ENCODE data around the gene USF1. TPM values are rescaled to one million over a fixed set of nuclear protein-coding genes. Genes with fewer than 3 reads are reported as not detected.
A peak's percentile ranks its signal among the peaks of the same experiment; 100 is the strongest.

Gene USF1
- total RNA-seq, 1 donor from 2014 or later = 66.4 TPM

DNA sequence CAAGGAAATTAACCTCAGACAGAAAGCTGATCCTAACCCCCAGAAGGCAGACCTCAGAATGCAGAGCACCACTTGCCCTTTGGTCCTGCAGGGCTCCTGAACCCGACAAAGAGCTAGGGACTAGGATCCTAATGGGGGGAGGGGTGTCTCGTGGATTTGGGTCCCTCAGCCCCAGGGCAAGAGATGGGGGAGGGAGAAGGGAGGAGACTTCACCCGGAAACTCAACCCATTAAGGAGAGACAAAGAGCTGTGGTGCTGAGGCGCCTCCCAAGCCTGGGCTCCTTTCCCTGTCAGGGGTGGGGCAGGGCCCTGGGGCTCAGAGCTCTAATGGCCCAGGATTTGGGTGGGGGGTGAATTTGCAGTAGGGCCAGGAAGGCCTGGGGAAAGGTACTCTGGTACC is 40.7 kb upstream of the USF1 start:
- Mint-ChIP-seq H3K27ac (peak overlapping the region; percentile 94), H3K27me3 (ENCODE audit: low read depth) (no peaks in the 10 kb centered on the region), H3K4me1 (peaks cover 83% of the 10 kb centered on the region), H3K9me3 (no peaks in the 10 kb centered on the region), H3K4me3 (peak overlapping the region; percentile 69), H3K36me3 (no peaks in the 10 kb centered on the region)
- TF ChIP-seq, protein P1, sequence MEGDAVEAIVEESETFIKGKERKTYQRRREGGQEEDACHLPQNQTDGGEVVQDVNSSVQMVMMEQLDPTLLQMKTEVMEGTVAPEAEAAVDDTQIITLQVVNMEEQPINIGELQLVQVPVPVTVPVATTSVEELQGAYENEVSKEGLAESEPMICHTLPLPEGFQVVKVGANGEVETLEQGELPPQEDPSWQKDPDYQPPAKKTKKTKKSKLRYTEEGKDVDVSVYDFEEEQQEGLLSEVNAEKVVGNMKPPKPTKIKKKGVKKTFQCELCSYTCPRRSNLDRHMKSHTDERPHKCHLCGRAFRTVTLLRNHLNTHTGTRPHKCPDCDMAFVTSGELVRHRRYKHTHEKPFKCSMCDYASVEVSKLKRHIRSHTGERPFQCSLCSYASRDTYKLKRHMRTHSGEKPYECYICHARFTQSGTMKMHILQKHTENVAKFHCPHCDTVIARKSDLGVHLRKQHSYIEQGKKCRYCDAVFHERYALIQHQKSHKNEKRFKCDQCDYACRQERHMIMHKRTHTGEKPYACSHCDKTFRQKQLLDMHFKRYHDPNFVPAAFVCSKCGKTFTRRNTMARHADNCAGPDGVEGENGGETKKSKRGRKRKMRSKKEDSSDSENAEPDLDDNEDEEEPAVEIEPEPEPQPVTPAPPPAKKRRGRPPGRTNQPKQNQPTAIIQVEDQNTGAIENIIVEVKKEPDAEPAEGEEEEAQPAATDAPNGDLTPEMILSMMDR (IDR thresholded peaks at IDR 0.05; ENCODE audit: unreplicated experiment) = no peak
- DNase-seq (ENCODE audit: low spot score in 2 of 2, unreplicated experiment in 2 of 2) = no peak

- Mint-ChIP-seq H3K4me1 (peaks cover 80% of the 10 kb centered on the region), H3K9me3 (no peaks in the 10 kb centered on the region), H3K36me3 (peaks cover 5% of the 10 kb centered on the region), H3K27me3 (ENCODE audit: low read depth) (no peaks in the 10 kb centered on the region), H3K27ac (peak overlapping the region; percentile 94), H3K4me3 (peak overlapping the region; percentile 69)
- TF ChIP-seq, protein P1 (IDR thresholded peaks at IDR 0.05; ENCODE audit: unreplicated experiment) = no peak
- no peak for DNase-seq (ENCODE audit: low spot score in 2 of 2, unreplicated experiment in 2 of 2)
These were observed 39.4 kb upstream of the USF1 start for GRCh38 chr1:161085165-161085564.

- peak in 1 of 2 experiments; percentile 51 for DNase-seq (ENCODE audit: low spot score in 2 of 2, unreplicated experiment in 2 of 2)
- Mint-ChIP-seq H3K4me3 (peak overlapping the region; percentile 69), H3K4me1 (peaks cover 75% of the 10 kb centered on the region), H3K27ac (peak overlapping the region; percentile 94), H3K27me3 (ENCODE audit: low read depth) (no peaks in the 10 kb centered on the region), H3K9me3 (no peaks in the 10 kb centered on the region), H3K36me3 (peaks cover 8% of the 10 kb centered on the region)
- TF ChIP-seq, protein P1 (IDR thresholded peaks at IDR 0.05; ENCODE audit: unreplicated experiment) = no peak
These were observed 38.8 kb upstream of the USF1 start for GRCh38 chr1:161084597-161084988.

- Mint-ChIP-seq H3K27me3 (ENCODE audit: low read depth) (no peaks in the 10 kb centered on the region), H3K27ac (peak overlapping the region; percentile 94), H3K36me3 (peaks cover 12% of the 10 kb centered on the region), H3K9me3 (no peaks in the 10 kb centered on the region), H3K4me1 (peaks cover 70% of the 10 kb centered on the region), H3K4me3 (peak overlapping the region; percentile 69)
- no peak for DNase-seq (ENCODE audit: low spot score in 2 of 2, unreplicated experiment in 2 of 2)
- TF ChIP-seq, protein P1 (IDR thresholded peaks at IDR 0.05; ENCODE audit: unreplicated experiment) = no peak
These were observed 38.2 kb upstream of the USF1 start for GRCh38 chr1:161083748-161084596.

GRCh38 chr1:161082996-161083747 is 37.4 kb upstream of the USF1 start:
- TF ChIP-seq, protein P1 (IDR thresholded peaks at IDR 0.05; ENCODE audit: unreplicated experiment) = no peak
- Mint-ChIP-seq H3K27me3 (ENCODE audit: low read depth) (no peaks in the 10 kb centered on the region), H3K4me3 (no peak overlapping the region), H3K27ac (peak overlapping the region; percentile 94), H3K9me3 (no peaks in the 10 kb centered on the region), H3K36me3 (peaks cover 14% of the 10 kb centered on the region), H3K4me1 (peaks cover 65% of the 10 kb centered on the region)
- DNase-seq (ENCODE audit: low spot score in 2 of 2, unreplicated experiment in 2 of 2) = no peak

Data from mesothelial cell of epicardium (in vitro differentiated cells).